GM12878 (cell line): Measurements from ENCODE around the gene LRRC45. TPM values are rescaled to one million over a fixed set of nuclear protein-coding genes. Genes with fewer than 3 reads are reported as not detected.

Source experiments
- CBX5 ChIP-seq: sonication (generic); IDR thresholded peaks from 2 replicates; pipeline ENCODE4 v1.6.1; 2016; ENCODE audit warnings: low read depth, moderate library complexity, mild to moderate bottlenecking, inconsistent platforms
- FOS ChIP-seq: IDR thresholded peaks from 3 replicates; pipeline ENCODE4 v1.6.1; 2011; ENCODE audit warnings: borderline replicate concordance; ENCODE audit not compliant: insufficient read length; ENCODE audit errors: extremely low read depth
- MTA2 ChIP-seq: fragments of 450-650 bp; IDR thresholded peaks from 2 replicates; pipeline ENCODE4 v1.6.1; 2016; ENCODE audit warnings: low read depth, mild to moderate bottlenecking, moderate library complexity
- NFYA ChIP-seq: IDR thresholded peaks from 2 replicates; pipeline ENCODE4 v1.6.1; 2011; ENCODE audit warnings: low read depth, mild to moderate bottlenecking, low read length, improper control_type of control experiment, borderline replicate concordance
- RB1 ChIP-seq: fragments of 450-650 bp; formaldehyde crosslinking; IDR thresholded peaks from 2 replicates; pipeline ENCODE4 v1.6.1; 2017; ENCODE audit warnings: mild to moderate bottlenecking, borderline replicate concordance
- RCOR1 ChIP-seq: conservative IDR thresholded peaks from 2 replicates; pipeline ENCODE4 v1.6.1; 2012; ENCODE audit warnings: low read depth, low read length, improper control_type of control experiment
- RELA ChIP-seq: fragments of 450-650 bp; IDR thresholded peaks from 2 replicates; pipeline ENCODE4 v1.8.0; 2014; ENCODE audit warnings: borderline replicate concordance; ENCODE audit not compliant: partially characterized antibody
- REST ChIP-seq: IDR thresholded peaks from 2 replicates; pipeline ENCODE4 v1.6.1; 2012; ENCODE audit warnings: mild to moderate bottlenecking, low read depth, low read length
- ZNF687 ChIP-seq: fragments of 450-650 bp; IDR thresholded peaks from 2 replicates; pipeline ENCODE4 v1.6.1; 2017; ENCODE audit warnings: mild to moderate bottlenecking, moderate library complexity
- polyA plus RNA-seq, 11 experiments: library from polyadenylated mRNA; depleted of rRNA in 4 of 11; unstranded in 6 of 11; stranded (reverse) in 5 of 11; fragments of >200 nt; fragmentation: Nextera tagmentation in 4 of 11; fragmentation: Illumina TruSeq in 1 of 11; extraction: Ambion mirVana in 4 of 11; extraction: Trizol in 1 of 11; gene quantifications; 1 replicate in 1 of 11; 2 replicates in 10 of 11; pipeline versions ENCODE4 v1.2.1 to v1.2.3, GENCODE V29; 2011 to 2016; ENCODE audit warnings: inconsistent platforms in 2 of 11, missing spikeins in 2 of 11, low read depth in 1 of 11
- total RNA-seq, 4 experiments: library from RNA; depleted of rRNA in 3 of 4; stranded (reverse); fragments of >200 nt in 3 of 4; fragmentation: Illumina TruSeq in 1 of 4; extraction: Trizol in 1 of 4; gene quantifications; 2 replicates each; pipeline versions ENCODE4 v1.2.1 to v1.2.3, GENCODE V29; 2013 to 2021

The LRRC45 gene
- total and polyA plus RNA-seq, 10 of the 15 experiments (the other 5 are each of a cell fraction or from before 2014, with no cell fraction given), result 0.03 to 27.7 (median 10.4) TPM

GRCh38 chr17:82065638-82066303, 42.7 kb downstream of the LRRC45 start, which contains the start of gene DUS1L (continued):
- TF ChIP-seq ZNF687 (peak; percentile 97), MTA2 (peak; percentile 88), FOS (no peak), NFYA (no peak), RELA (peak; percentile 81), RCOR1 (0 out of 2 replicates have a peak, but pooled peaks have one; percentile 66), RB1 (peak; percentile 90; the same call in 1 of the 2 replicates), REST (no peak), CBX5 (no peak)
